ENCODE results near the gene TNNI2.

The TNNI2 gene

DNA sequence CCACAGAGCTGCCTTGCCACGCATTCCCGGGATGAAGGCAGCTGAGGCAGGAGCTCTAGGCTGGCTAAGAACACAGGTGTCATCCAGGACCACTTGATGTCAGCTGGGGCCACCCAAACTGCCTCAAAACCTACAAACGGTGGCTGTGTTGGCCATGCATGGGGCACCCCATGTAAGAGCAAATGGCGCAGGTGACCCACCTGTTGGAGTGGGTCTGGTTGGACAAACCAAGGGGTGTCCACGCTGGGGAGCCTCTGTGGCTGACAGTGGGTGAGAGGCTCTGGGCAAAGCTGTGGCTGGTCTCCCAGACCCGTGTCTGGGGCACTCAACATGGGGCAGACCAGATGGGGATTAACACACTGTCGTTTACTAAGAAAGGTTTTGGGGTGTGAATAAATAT lies 23.0 kb upstream of the TNNI2 start:
- H3K9me3 ChIP-seq, result no peaks in the 10 kb centered on the region
- no peaks in the 10 kb centered on the region for H3K27me3 ChIP-seq
- H3K4me1 ChIP-seq (ENCODE audit: control insufficient read depth in 1 of 2, insufficient read depth in 1 of 2, low read depth in 1 of 2, low read length in 1 of 2), result peaks cover 54 to 61% of the 10 kb centered on the region in 2 experiments
- no peaks in the 10 kb centered on the region for H3K36me3 ChIP-seq
- TF ChIP-seq, protein P1, sequence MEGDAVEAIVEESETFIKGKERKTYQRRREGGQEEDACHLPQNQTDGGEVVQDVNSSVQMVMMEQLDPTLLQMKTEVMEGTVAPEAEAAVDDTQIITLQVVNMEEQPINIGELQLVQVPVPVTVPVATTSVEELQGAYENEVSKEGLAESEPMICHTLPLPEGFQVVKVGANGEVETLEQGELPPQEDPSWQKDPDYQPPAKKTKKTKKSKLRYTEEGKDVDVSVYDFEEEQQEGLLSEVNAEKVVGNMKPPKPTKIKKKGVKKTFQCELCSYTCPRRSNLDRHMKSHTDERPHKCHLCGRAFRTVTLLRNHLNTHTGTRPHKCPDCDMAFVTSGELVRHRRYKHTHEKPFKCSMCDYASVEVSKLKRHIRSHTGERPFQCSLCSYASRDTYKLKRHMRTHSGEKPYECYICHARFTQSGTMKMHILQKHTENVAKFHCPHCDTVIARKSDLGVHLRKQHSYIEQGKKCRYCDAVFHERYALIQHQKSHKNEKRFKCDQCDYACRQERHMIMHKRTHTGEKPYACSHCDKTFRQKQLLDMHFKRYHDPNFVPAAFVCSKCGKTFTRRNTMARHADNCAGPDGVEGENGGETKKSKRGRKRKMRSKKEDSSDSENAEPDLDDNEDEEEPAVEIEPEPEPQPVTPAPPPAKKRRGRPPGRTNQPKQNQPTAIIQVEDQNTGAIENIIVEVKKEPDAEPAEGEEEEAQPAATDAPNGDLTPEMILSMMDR (IDR thresholded peaks at IDR 0.05), result no peak
- H3K4me3 ChIP-seq (ENCODE audit: low read depth in 1 of 2, low read length in 1 of 2), result no peak overlapping the region
- H3K27ac ChIP-seq, result no peak overlapping the region

DNA sequence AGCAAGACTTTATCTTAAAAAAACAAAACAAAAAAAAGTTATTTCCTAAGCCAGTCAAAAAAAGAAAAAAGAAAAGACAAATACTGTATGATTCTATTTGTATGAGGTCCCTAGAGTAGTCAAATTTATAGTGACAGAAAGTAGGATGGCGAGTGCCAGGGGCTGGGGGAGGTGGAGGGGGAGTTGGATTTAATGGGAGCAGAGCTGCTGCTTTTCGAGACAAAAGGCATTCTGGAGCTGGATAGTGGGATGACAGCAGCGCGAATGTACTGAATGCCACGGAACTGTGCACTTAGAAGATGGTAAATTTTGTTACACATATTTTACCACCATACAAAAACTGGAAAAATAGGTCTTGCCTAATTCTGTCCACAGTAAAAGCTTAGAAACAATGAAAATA lies 21.8 kb upstream of the TNNI2 start:
- no peak overlapping the region for H3K27ac ChIP-seq
- H3K9me3 ChIP-seq, result no peaks in the 10 kb centered on the region
- no peaks in the 10 kb centered on the region for H3K36me3 ChIP-seq
- H3K4me1 ChIP-seq (ENCODE audit: control insufficient read depth in 1 of 2, insufficient read depth in 1 of 2, low read depth in 1 of 2, low read length in 1 of 2), result peaks cover 41 to 49% of the 10 kb centered on the region in 2 experiments
- TF ChIP-seq, protein P1 (IDR thresholded peaks at IDR 0.05), result no peak
- no peak overlapping the region for H3K4me3 ChIP-seq (ENCODE audit: low read depth in 1 of 2, low read length in 1 of 2)
- H3K27me3 ChIP-seq, result no peaks in the 10 kb centered on the region

DNA sequence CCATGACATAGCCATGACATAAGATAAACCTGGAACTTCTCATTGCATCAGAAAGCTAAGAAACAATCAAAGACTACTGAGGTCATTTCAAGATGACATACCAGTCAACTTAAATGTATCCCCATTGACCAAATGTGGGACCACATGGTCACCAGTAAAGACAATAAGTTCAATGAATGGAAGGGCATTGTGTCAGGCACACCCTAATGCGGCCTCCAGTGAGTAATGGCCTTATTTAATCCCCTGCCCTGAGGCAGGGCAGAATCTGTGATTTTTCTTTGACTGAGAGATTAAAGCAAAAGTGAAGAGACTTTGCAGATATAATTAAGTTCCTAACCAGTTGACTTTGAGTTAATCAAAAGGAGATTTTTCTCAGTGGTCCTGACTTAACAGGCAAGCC lies 21.3 kb upstream of the TNNI2 start:
- no peaks in the 10 kb centered on the region for H3K36me3 ChIP-seq
- no peaks in the 10 kb centered on the region for H3K9me3 ChIP-seq
- H3K4me3 ChIP-seq (ENCODE audit: low read depth in 1 of 2, low read length in 1 of 2), result no peak overlapping the region
- H3K27ac ChIP-seq, result peak overlapping the region; percentile 46
- TF ChIP-seq, protein P1 (IDR thresholded peaks at IDR 0.05), result no peak
- no peaks in the 10 kb centered on the region for H3K27me3 ChIP-seq
- H3K4me1 ChIP-seq (ENCODE audit: control insufficient read depth in 1 of 2, insufficient read depth in 1 of 2, low read depth in 1 of 2, low read length in 1 of 2), result peaks cover 36 to 43% of the 10 kb centered on the region in 2 experiments

DNA sequence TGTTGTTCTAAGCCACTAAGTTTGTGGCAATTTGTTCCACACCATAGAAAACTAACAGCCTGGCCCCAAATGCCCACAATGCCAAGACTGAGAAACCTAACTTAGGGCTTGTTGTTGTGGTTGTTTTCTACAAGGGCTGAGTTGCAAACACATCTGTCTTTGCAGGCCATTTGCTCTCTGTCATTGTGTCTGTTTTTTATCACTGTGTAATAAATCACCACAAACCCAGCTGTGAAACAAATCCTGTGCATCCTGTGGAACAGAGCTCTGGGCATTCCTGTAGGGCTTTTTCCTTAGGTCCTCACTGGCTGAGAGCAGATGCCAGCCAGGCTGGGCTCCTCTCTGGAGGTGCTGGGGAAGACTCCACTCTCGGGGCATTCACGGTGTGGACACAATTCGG lies 19.7 kb upstream of the TNNI2 start:
- H3K9me3 ChIP-seq, result no peaks in the 10 kb centered on the region
- H3K36me3 ChIP-seq, result no peaks in the 10 kb centered on the region
- H3K27ac ChIP-seq, result no peak overlapping the region
- TF ChIP-seq, protein P1 (IDR thresholded peaks at IDR 0.05), result no peak
- H3K4me3 ChIP-seq (ENCODE audit: low read depth in 1 of 2, low read length in 1 of 2), result no peak overlapping the region
- H3K27me3 ChIP-seq, result no peaks in the 10 kb centered on the region
- H3K4me1 ChIP-seq (ENCODE audit: control insufficient read depth in 1 of 2, insufficient read depth in 1 of 2, low read depth in 1 of 2, low read length in 1 of 2), result peaks cover 24 to 33% of the 10 kb centered on the region in 2 experiments

DNA sequence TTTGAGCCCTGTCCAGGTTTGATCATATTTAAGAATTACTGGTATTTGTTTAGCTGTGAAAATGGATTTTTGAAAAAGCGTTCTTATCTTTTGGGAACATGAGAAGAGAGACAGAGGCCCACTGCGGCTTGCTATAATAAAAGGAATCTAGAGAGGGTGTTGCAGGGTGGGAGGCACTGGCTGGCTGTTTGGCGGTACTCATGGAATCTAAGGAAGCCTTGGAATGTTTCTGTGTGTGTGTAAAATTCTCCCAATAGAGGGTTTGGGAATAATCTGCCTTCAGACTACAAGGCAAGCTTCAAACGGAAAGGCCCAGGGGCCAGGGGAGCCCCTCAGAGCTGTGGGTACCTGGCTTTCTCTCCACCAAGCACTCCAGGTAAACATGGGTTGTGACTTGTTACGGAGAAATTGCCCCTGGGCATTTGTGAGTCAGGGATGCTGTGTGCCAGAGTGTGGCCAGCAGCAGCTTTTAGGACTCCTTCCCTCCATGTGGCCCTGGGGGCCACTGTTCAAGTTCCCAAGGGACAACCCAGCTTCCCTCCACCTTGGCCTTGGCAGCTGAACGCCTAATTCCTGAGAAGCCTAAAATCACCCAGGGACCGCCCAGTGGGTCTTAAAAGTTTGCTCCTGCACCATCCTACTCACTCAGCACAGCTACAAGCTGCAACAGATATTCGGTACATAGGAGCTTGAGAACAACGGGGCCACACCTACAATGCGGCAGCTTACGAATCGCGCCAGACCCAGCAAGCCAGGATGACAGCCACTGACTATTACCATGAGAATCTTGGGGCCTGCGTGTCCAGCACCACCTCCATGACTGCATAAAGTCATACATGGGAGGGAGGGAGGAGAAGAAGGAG lies 18.1 kb upstream of the TNNI2 start:
- Histone ChIP-seq H3K9me3 (no peaks in the 10 kb centered on the region), H3K4me1 (ENCODE audit: control insufficient read depth in 1 of 2, insufficient read depth in 1 of 2, low read depth in 1 of 2, low read length in 1 of 2) (peaks cover 26 to 34% of the 10 kb centered on the region in 2 experiments), H3K4me3 (ENCODE audit: low read depth in 1 of 2, low read length in 1 of 2) (no peak overlapping the region), H3K36me3 (no peaks in the 10 kb centered on the region), H3K27me3 (no peaks in the 10 kb centered on the region), H3K27ac (no peak overlapping the region)
- TF ChIP-seq, protein P1 (IDR thresholded peaks at IDR 0.05), result no peak

Measured in neutrophil (primary cell).